Neural crest cell (in vitro differentiated cells): ENCODE measurements around the gene NFASC. TPM values are rescaled to one million over a fixed set of nuclear protein-coding genes. Genes with fewer than 3 reads are reported as not detected.

Source experiments
- DNase-seq: peaks from one replicate; pipeline ENCODE4 v3.0.0; 2021; ENCODE audit warnings: low read depth, mixed read lengths, low spot score
- H3K27ac Mint-ChIP-seq: one replicate; pipeline ENCODE4 v1.8.0; 2021; ENCODE audit warnings: mild to moderate bottlenecking, mixed read lengths; ENCODE audit not compliant: unreplicated experiment
- H3K27me3 Mint-ChIP-seq: 2 replicates; pipeline ENCODE4 v1.8.0; 2021; ENCODE audit warnings: low read depth, mild to moderate bottlenecking, mixed read lengths
- H3K36me3 Mint-ChIP-seq: 2 replicates; pipeline ENCODE4 v1.8.0; 2021; ENCODE audit warnings: low read depth, mild to moderate bottlenecking, mixed read lengths
- H3K4me1 Mint-ChIP-seq: 2 replicates; pipeline ENCODE4 v1.8.0; 2021; ENCODE audit warnings: mixed read lengths
- H3K4me3 Mint-ChIP-seq: one replicate; pipeline ENCODE4 v1.8.0; 2021; ENCODE audit warnings: mild to moderate bottlenecking, mixed read lengths
- H3K9me3 Mint-ChIP-seq: 2 replicates; pipeline ENCODE4 v1.8.0; 2021; ENCODE audit warnings: mixed read lengths
- total RNA-seq: library from RNA; stranded (reverse); gene quantifications from 2 replicates; pipeline ENCODE4 v1.2.1, GENCODE V29; 2021
- TF ChIP-seq, protein P1 (sequence below): fragments of 200-600 bp; sonication (generic); conservative IDR thresholded peaks from 2 replicates; pipeline ENCODE4 v1.5.0; 2021; ENCODE audit warnings: antibody characterized with exemption, mild to moderate bottlenecking

Gene NFASC
- total RNA-seq, 1 donor from 2014 or later, result 12.9 TPM

DNA sequence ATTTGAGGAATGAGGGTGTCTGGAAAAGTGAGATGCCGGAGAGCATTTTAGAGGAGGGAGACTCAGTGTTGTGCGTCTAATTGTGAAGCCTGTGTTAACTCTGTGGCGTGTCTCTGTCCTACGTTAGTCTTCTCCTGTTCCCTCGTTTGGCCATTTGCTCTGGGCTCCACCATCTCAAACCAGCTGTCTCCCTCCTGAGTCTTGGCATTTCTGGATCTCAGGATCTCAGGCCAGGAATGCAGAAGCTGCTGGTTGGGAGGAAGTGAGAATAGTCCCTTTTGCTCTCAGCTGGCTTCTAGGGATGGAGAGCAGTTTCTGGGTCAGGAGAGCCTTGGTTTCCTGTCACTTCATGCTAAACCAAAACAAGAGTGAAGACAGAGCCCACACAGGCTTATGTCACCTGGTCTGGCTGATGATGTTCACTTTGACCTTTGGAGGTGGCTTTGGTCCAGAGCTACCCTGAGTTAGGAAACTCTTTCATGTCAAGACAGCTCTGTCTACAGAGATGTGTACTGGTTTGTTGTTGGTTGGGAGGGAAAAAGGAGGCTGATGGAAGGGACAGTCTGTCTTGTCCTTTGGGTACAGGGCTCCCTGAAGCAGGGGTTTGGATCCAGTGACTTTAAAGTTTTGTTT lies 859 bp downstream of the NFASC start:
- Mint-ChIP-seq H3K4me1 (peaks cover 27% of the 10 kb centered on the region), H3K27ac (no peak overlapping the region), H3K36me3 (no peaks in the 10 kb centered on the region), H3K4me3 (no peak overlapping the region), H3K27me3 (peaks cover 44% of the 10 kb centered on the region), H3K9me3 (no peaks in the 10 kb centered on the region)
- no peak for DNase-seq
- TF ChIP-seq, protein P1, sequence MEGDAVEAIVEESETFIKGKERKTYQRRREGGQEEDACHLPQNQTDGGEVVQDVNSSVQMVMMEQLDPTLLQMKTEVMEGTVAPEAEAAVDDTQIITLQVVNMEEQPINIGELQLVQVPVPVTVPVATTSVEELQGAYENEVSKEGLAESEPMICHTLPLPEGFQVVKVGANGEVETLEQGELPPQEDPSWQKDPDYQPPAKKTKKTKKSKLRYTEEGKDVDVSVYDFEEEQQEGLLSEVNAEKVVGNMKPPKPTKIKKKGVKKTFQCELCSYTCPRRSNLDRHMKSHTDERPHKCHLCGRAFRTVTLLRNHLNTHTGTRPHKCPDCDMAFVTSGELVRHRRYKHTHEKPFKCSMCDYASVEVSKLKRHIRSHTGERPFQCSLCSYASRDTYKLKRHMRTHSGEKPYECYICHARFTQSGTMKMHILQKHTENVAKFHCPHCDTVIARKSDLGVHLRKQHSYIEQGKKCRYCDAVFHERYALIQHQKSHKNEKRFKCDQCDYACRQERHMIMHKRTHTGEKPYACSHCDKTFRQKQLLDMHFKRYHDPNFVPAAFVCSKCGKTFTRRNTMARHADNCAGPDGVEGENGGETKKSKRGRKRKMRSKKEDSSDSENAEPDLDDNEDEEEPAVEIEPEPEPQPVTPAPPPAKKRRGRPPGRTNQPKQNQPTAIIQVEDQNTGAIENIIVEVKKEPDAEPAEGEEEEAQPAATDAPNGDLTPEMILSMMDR, result no peak

DNA sequence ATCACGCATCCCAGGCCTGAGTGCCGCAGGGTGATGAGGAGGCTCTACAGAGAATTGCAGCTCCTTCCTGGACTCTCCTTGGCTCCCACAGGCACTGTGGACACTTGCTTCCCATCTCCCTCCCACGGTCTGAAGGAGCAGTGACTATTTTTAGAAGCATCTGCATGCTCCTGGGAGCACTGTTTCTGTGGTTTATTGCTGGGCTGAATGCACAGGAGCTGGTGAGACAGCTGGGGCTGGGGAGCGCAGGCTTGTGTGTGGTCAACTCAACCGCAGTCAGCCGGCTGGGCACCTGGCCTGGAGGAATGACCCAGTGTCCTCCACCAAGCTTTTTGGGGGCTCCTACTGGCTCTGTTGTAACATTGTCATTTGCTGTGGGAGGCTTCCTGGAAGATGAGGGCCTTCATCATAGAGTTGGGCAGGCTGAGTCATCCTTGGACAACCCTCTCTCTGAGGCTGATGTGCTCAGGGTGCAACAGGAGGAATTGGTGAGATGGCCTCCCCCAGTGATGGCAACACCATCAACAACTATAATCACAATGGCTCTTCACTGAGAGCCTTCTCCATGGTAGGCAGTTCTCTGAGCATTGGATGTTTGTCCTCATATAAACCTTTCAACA lies 1.7 kb downstream of the NFASC start:
- no peaks in the 10 kb centered on the region for H3K9me3 Mint-ChIP-seq
- H3K27me3 Mint-ChIP-seq, result peaks cover 37% of the 10 kb centered on the region

DNA sequence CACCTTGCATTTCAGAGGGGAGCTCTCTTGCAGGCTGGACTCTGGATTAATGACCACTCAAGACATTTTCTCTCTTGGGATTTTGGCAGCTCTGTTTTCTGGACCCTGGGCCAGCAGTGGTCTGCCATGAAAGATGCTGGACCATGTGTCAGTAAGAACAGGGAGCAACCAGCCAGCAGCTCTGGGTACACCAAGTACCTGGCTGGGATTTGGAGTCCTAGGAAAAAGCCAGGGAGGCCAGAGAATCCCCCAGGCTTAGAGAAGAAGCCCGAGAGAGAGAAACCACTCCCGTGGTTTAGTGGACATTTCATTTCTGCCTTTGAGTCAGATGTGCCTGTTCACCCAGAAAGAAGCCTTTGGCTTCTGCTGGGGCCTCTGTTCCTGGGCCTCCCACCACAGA lies 2.5 kb downstream of the NFASC start:
- TF ChIP-seq, protein P1, result no peak
- H3K27me3 Mint-ChIP-seq, result peaks cover 29% of the 10 kb centered on the region
- no peaks in the 10 kb centered on the region for H3K9me3 Mint-ChIP-seq
- H3K4me1 Mint-ChIP-seq, result peaks cover 23% of the 10 kb centered on the region
- no peak for DNase-seq
- no peak overlapping the region for H3K27ac Mint-ChIP-seq
- H3K4me3 Mint-ChIP-seq, result no peak overlapping the region
- H3K36me3 Mint-ChIP-seq, result no peaks in the 10 kb centered on the region

More for the DNA sequence above, 1.7 kb downstream of the NFASC start:
- Mint-ChIP-seq H3K27ac (no peak overlapping the region), H3K36me3 (no peaks in the 10 kb centered on the region), H3K4me3 (no peak overlapping the region), H3K4me1 (peaks cover 26% of the 10 kb centered on the region)
- no peak for DNase-seq
- TF ChIP-seq, protein P1, result no peak

- Mint-ChIP-seq H3K27ac (no peak overlapping the region), H3K9me3 (no peaks in the 10 kb centered on the region), H3K27me3 (peaks cover 26% of the 10 kb centered on the region), H3K4me1 (peaks cover 23% of the 10 kb centered on the region), H3K4me3 (no peak overlapping the region), H3K36me3 (no peaks in the 10 kb centered on the region)
- no peak for DNase-seq
- TF ChIP-seq, protein P1, result no peak
Observed at GRCh38 chr1:204873714-204874113, 3.1 kb downstream of the NFASC start.

DNA sequence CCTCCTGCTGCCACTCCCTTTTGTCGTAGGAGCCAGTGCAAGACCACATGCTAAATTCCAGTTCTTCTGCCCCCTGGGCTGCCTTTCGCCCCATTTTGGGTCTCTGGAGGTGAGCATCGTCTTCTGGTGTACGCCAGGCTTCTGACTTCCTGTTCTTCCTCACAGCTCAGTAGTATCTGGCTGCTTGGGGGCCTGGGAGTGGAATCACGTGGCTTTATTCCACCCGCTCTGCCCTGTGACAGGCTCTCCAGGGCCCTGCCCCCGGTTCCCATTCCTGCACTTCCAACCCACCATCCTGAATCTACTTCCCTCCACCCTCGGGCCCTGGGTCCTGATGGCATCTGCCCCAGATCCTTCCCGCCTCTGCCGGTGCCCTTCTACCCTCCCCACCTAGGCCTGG lies 3.6 kb downstream of the NFASC start:
- DNase-seq, result no peak
- H3K4me1 Mint-ChIP-seq, result peaks cover 23% of the 10 kb centered on the region
- no peak overlapping the region for H3K4me3 Mint-ChIP-seq
- H3K9me3 Mint-ChIP-seq, result no peaks in the 10 kb centered on the region
- no peaks in the 10 kb centered on the region for H3K36me3 Mint-ChIP-seq
- TF ChIP-seq, protein P1, result no peak
- H3K27ac Mint-ChIP-seq, result no peak overlapping the region
- peaks cover 22% of the 10 kb centered on the region for H3K27me3 Mint-ChIP-seq
